Gastrocnemius medialis (tissue), 4 donors: Measurements from ENCODE around the gene TM4SF5.

Experiments
- CTCF ChIP-seq, 5 experiments: fragments of 450-650 bp in 3 of 5; fragments of 200-600 bp in 2 of 5; sonication (generic) in 2 of 5; IDR thresholded peaks in 4 of 5; conservative IDR thresholded peaks in 1 of 5; 1 replicate in 4 of 5; 2 replicates in 1 of 5; pipeline ENCODE4 v1.5.1; 2016 to 2019; ENCODE audit warnings: antibody characterized with exemption in 5 of 5, mild to moderate bottlenecking in 3 of 5, moderate library complexity in 3 of 5
- POLR2A ChIP-seq, 2 donors: fragments of 450-650 bp; IDR thresholded peaks; one replicate each; pipeline ENCODE4 v1.6.1; 2017; ENCODE audit warnings: antibody characterized with exemption in 2 of 2, mild to moderate bottlenecking in 2 of 2, moderate library complexity in 2 of 2

DNA sequence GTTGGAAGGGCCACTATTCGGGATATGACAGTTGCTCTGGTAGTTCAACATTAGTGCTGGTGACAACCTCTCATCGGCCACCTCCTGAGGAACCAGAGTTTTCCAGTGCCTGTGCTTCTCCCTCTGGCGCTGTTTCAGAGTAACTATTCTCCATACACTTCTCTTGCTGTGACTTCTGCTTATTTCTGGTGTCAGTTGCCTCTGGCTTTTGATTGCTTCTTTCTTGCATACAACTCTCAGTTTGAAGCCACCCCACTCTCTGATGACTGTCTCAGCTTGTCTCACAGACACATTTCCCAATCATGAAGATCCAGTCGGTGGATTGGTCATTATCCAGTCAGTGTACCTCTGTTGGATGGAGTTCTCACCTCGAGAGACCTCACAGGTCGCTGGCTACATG is 3.4 kb upstream of the TM4SF5 start:
- TF ChIP-seq POLR2A (IDR thresholded peaks at IDR 0.05) (no peak), CTCF (IDR thresholded peaks at IDR 0.05 in 4 of 5, conservative IDR thresholded peaks at IDR 0.05 in 1 of 5) (no peak)
